Measurements from ENCODE around the gene NHLH2. TPM values are rescaled to one million over a fixed set of nuclear protein-coding genes. Genes with fewer than 3 reads are reported as not detected.

NHLH2 gene
- total and polyA plus RNA-seq, 2 donors: 0.05 to 0.14 TPM

GRCh38 chr1:115813727-115814126 lies 27.2 kb downstream of the NHLH2 start:
- 98% methylated on average over 1 of the region's 1 CpG for WGBS
- no peak overlapping the region for H3K27ac ChIP-seq (ENCODE audit: low read depth in 1 of 2, low read length in 1 of 2)
- DNase-seq (ENCODE audit: low read depth in 6 of 9, low spot score in 9 of 9): no peak

GRCh38 chr1:115811140-115811828 lies 29.6 kb downstream of the NHLH2 start:
- H3K4me1 ChIP-seq (ENCODE audit: control insufficient read depth in 2 of 2, insufficient read depth in 2 of 2, low read length in 2 of 2): no peaks in the 10 kb centered on the region
- no peaks in the 10 kb centered on the region for H3K9me3 ChIP-seq (ENCODE audit: control insufficient read depth in 2 of 2, insufficient read depth in 1 of 2, low read length in 1 of 2)
- no peak overlapping the region for H3K27ac ChIP-seq (ENCODE audit: low read depth in 1 of 2, low read length in 1 of 2)
- WGBS: 94% methylated on average over 3 of the region's 3 CpGs
- no peak for DNase-seq (ENCODE audit: low read depth in 6 of 9, low spot score in 9 of 9)
- no peaks in the 10 kb centered on the region for H3K36me3 ChIP-seq (ENCODE audit: control insufficient read depth in 2 of 2, insufficient read depth in 2 of 2, low read length in 1 of 2)
- no peaks in the 10 kb centered on the region for H3K27me3 ChIP-seq (ENCODE audit: control insufficient read depth in 2 of 2, insufficient read depth in 1 of 2, low read length in 1 of 2)
- H3K4me3 ChIP-seq (ENCODE audit: low read length in 2 of 2): no peak overlapping the region

More at GRCh38 chr1:115813727-115814126, 27.2 kb downstream of the NHLH2 start:
- Histone ChIP-seq H3K9me3 (ENCODE audit: control insufficient read depth in 2 of 2, insufficient read depth in 1 of 2, low read length in 1 of 2) (no peaks in the 10 kb centered on the region), H3K36me3 (ENCODE audit: control insufficient read depth in 2 of 2, insufficient read depth in 2 of 2, low read length in 1 of 2) (no peaks in the 10 kb centered on the region), H3K27me3 (ENCODE audit: control insufficient read depth in 2 of 2, insufficient read depth in 1 of 2, low read length in 1 of 2) (no peaks in the 10 kb centered on the region), H3K4me3 (ENCODE audit: low read length in 2 of 2) (no peak overlapping the region), H3K4me1 (ENCODE audit: control insufficient read depth in 2 of 2, insufficient read depth in 2 of 2, low read length in 2 of 2) (no peaks in the 10 kb centered on the region)

GRCh38 chr1:115810609-115811008 lies 30.3 kb downstream of the NHLH2 start:
- Histone ChIP-seq H3K4me3 (ENCODE audit: low read length in 2 of 2) (no peak overlapping the region), H3K9me3 (ENCODE audit: control insufficient read depth in 2 of 2, insufficient read depth in 1 of 2, low read length in 1 of 2) (no peaks in the 10 kb centered on the region), H3K4me1 (ENCODE audit: control insufficient read depth in 2 of 2, insufficient read depth in 2 of 2, low read length in 2 of 2) (no peaks in the 10 kb centered on the region), H3K27me3 (ENCODE audit: control insufficient read depth in 2 of 2, insufficient read depth in 1 of 2, low read length in 1 of 2) (no peaks in the 10 kb centered on the region), H3K36me3 (ENCODE audit: control insufficient read depth in 2 of 2, insufficient read depth in 2 of 2, low read length in 1 of 2) (no peaks in the 10 kb centered on the region), H3K27ac (ENCODE audit: low read depth in 1 of 2, low read length in 1 of 2) (no peak overlapping the region)
- WGBS: 98% methylated on average over 2 of the region's 2 CpGs
- no peak for DNase-seq (ENCODE audit: low read depth in 6 of 9, low spot score in 9 of 9)

GRCh38 chr1:115809847-115810246 lies 31.1 kb downstream of the NHLH2 start:
- no peak overlapping the region for H3K4me3 ChIP-seq (ENCODE audit: low read length in 2 of 2)
- DNase-seq (ENCODE audit: low read depth in 6 of 9, low spot score in 9 of 9): no peak
- H3K9me3 ChIP-seq (ENCODE audit: control insufficient read depth in 2 of 2, insufficient read depth in 1 of 2, low read length in 1 of 2): no peaks in the 10 kb centered on the region
- WGBS: 81% methylated on average over 2 of the region's 2 CpGs
- H3K27ac ChIP-seq (ENCODE audit: low read depth in 1 of 2, low read length in 1 of 2): no peak overlapping the region
- no peaks in the 10 kb centered on the region for H3K4me1 ChIP-seq (ENCODE audit: control insufficient read depth in 2 of 2, insufficient read depth in 2 of 2, low read length in 2 of 2)
- no peaks in the 10 kb centered on the region for H3K27me3 ChIP-seq (ENCODE audit: control insufficient read depth in 2 of 2, insufficient read depth in 1 of 2, low read length in 1 of 2)
- H3K36me3 ChIP-seq (ENCODE audit: control insufficient read depth in 2 of 2, insufficient read depth in 2 of 2, low read length in 1 of 2): no peaks in the 10 kb centered on the region

- Histone ChIP-seq H3K27ac (ENCODE audit: low read depth in 1 of 2, low read length in 1 of 2) (no peak overlapping the region), H3K9me3 (ENCODE audit: control insufficient read depth in 2 of 2, insufficient read depth in 1 of 2, low read length in 1 of 2) (no peaks in the 10 kb centered on the region), H3K36me3 (ENCODE audit: control insufficient read depth in 2 of 2, insufficient read depth in 2 of 2, low read length in 1 of 2) (no peaks in the 10 kb centered on the region), H3K4me1 (ENCODE audit: control insufficient read depth in 2 of 2, insufficient read depth in 2 of 2, low read length in 2 of 2) (no peaks in the 10 kb centered on the region), H3K4me3 (ENCODE audit: low read length in 2 of 2) (no peak overlapping the region), H3K27me3 (ENCODE audit: control insufficient read depth in 2 of 2, insufficient read depth in 1 of 2, low read length in 1 of 2) (no peaks in the 10 kb centered on the region)
- DNase-seq (ENCODE audit: low read depth in 6 of 9, low spot score in 9 of 9): no peak
These were observed 31.9 kb downstream of the NHLH2 start for GRCh38 chr1:115809076-115809475.

- peak; percentile 24 to 86 (median 67) for DNase-seq (ENCODE audit: low read depth in 6 of 9, low spot score in 9 of 9)
- no peaks in the 10 kb centered on the region for H3K9me3 ChIP-seq (ENCODE audit: control insufficient read depth in 2 of 2, insufficient read depth in 1 of 2, low read length in 1 of 2)
- no peak overlapping the region for H3K27ac ChIP-seq (ENCODE audit: low read depth in 1 of 2, low read length in 1 of 2)
- H3K36me3 ChIP-seq (ENCODE audit: control insufficient read depth in 2 of 2, insufficient read depth in 2 of 2, low read length in 1 of 2): no peaks in the 10 kb centered on the region
- H3K27me3 ChIP-seq (ENCODE audit: control insufficient read depth in 2 of 2, insufficient read depth in 1 of 2, low read length in 1 of 2): no peaks in the 10 kb centered on the region
- H3K4me1 ChIP-seq (ENCODE audit: control insufficient read depth in 2 of 2, insufficient read depth in 2 of 2, low read length in 2 of 2): no peaks in the 10 kb centered on the region
- no peak overlapping the region for H3K4me3 ChIP-seq (ENCODE audit: low read length in 2 of 2)
- 6% methylated on average over 2 of the region's 2 CpGs for WGBS
These were observed 33.2 kb downstream of the NHLH2 start for GRCh38 chr1:115807723-115808122.

- Histone ChIP-seq H3K4me3 (ENCODE audit: low read length in 2 of 2) (no peak overlapping the region), H3K36me3 (ENCODE audit: control insufficient read depth in 2 of 2, insufficient read depth in 2 of 2, low read length in 1 of 2) (no peaks in the 10 kb centered on the region), H3K9me3 (ENCODE audit: control insufficient read depth in 2 of 2, insufficient read depth in 1 of 2, low read length in 1 of 2) (no peaks in the 10 kb centered on the region), H3K27me3 (ENCODE audit: control insufficient read depth in 2 of 2, insufficient read depth in 1 of 2, low read length in 1 of 2) (no peaks in the 10 kb centered on the region), H3K27ac (ENCODE audit: low read depth in 1 of 2, low read length in 1 of 2) (no peak overlapping the region), H3K4me1 (ENCODE audit: control insufficient read depth in 2 of 2, insufficient read depth in 2 of 2, low read length in 2 of 2) (no peaks in the 10 kb centered on the region)
- no peak for DNase-seq (ENCODE audit: low read depth in 6 of 9, low spot score in 9 of 9)
- WGBS: 98% methylated on average over 1 of the region's 1 CpG
These were observed 35.3 kb downstream of the NHLH2 start for GRCh38 chr1:115805597-115805996.

- Histone ChIP-seq H3K36me3 (ENCODE audit: control insufficient read depth in 2 of 2, insufficient read depth in 2 of 2, low read length in 1 of 2) (no peaks in the 10 kb centered on the region), H3K4me3 (ENCODE audit: low read length in 2 of 2) (no peak overlapping the region), H3K27ac (ENCODE audit: low read depth in 1 of 2, low read length in 1 of 2) (no peak overlapping the region), H3K9me3 (ENCODE audit: control insufficient read depth in 2 of 2, insufficient read depth in 1 of 2, low read length in 1 of 2) (no peaks in the 10 kb centered on the region), H3K4me1 (ENCODE audit: control insufficient read depth in 2 of 2, insufficient read depth in 2 of 2, low read length in 2 of 2) (no peaks in the 10 kb centered on the region), H3K27me3 (ENCODE audit: control insufficient read depth in 2 of 2, insufficient read depth in 1 of 2, low read length in 1 of 2) (no peaks in the 10 kb centered on the region)
- no peak for DNase-seq (ENCODE audit: low read depth in 6 of 9, low spot score in 9 of 9)
- WGBS: 98% methylated on average over 2 of the region's 2 CpGs
These were observed 38.5 kb downstream of the NHLH2 start for GRCh38 chr1:115802416-115802815.

- Histone ChIP-seq H3K36me3 (ENCODE audit: control insufficient read depth in 2 of 2, insufficient read depth in 2 of 2, low read length in 1 of 2) (no peaks in the 10 kb centered on the region), H3K9me3 (ENCODE audit: control insufficient read depth in 2 of 2, insufficient read depth in 1 of 2, low read length in 1 of 2) (no peaks in the 10 kb centered on the region), H3K27me3 (ENCODE audit: control insufficient read depth in 2 of 2, insufficient read depth in 1 of 2, low read length in 1 of 2) (no peaks in the 10 kb centered on the region), H3K4me3 (ENCODE audit: low read length in 2 of 2) (no peak overlapping the region), H3K4me1 (ENCODE audit: control insufficient read depth in 2 of 2, insufficient read depth in 2 of 2, low read length in 2 of 2) (no peaks in the 10 kb centered on the region), H3K27ac (ENCODE audit: low read depth in 1 of 2, low read length in 1 of 2) (no peak overlapping the region)
- DNase-seq (ENCODE audit: low read depth in 6 of 9, low spot score in 9 of 9): no peak
- 96% methylated on average over 4 of the region's 4 CpGs for WGBS
These were observed 43.4 kb downstream of the NHLH2 start for GRCh38 chr1:115797486-115797885.

Data from thymus (tissue), 11 donors.